CD4-positive, alpha-beta T cell treated with Interleukin-6 for 4 hours (primary cell): ENCODE results near the gene MYOD1.

ENCODE experiments used
- DNase-seq: peaks from one replicate; pipeline ENCODE4 v3.0.0-alpha.2; 2020; ENCODE audit warnings: mixed read lengths

Gene MYOD1

GRCh38 chr11:17719028-17719937 is at the start of gene MYOD1:
Gene MYOD1, plus strand, starts transcription at chr11:17719571. Its CDS starts 212 bp downstream, at chr11:17719783.
- DNase-seq: no peak

- no peak for DNase-seq
Observed at GRCh38 chr11:17672469-17672868, 46.9 kb upstream of the MYOD1 start.

GRCh38 chr11:17673951-17674350 is 45.4 kb upstream of the MYOD1 start:
- no peak for DNase-seq

GRCh38 chr11:17682848-17683247 is 36.5 kb upstream of the MYOD1 start:
- no peak for DNase-seq

DNA sequence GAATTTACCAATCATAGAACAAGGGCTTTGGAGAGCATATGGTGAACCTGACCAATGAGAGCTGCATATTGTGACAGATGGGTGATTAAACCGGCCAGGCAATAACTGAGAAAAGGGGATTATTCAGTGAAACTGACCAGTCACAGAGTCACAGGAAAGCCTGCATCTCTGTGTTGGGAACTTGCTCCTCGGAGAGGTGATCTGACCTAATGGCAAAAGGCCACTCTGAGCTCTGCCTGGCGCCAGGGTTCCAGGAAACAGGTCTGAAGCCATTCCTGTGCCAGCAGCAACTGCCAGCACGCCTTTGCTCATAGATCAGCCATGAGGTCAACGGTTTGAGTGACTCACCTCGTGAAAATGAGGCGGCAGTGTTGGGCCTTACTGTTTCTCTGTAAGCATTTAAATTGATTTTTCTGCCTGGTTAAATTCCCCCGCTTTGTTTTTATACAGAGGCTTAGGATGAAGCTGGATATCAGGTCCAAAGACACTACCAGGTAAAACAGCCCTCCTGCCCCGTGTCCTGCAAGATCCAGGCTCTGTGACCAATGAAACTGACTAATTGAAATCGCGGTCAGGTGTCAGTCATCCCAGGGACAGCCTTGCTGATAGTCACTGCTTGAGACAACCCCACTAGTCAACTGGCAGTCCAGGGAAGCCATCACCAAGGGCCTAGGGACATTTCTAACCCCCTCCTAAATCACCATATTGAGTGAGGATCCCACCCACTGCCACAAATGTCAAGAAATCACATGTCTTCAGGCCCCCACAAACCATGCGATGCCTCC is 35.8 kb upstream of the MYOD1 start:
- DNase-seq: no peak

- DNase-seq: no peak
Observed at GRCh38 chr11:17684550-17684949, 34.8 kb upstream of the MYOD1 start.

- DNase-seq: no peak
Observed at GRCh38 chr11:17686231-17686980, 33.0 kb upstream of the MYOD1 start.

GRCh38 chr11:17687946-17688670 is 31.3 kb upstream of the MYOD1 start:
- DNase-seq: no peak

- no peak for DNase-seq
Observed at GRCh38 chr11:17691550-17691949, 27.8 kb upstream of the MYOD1 start.

DNA sequence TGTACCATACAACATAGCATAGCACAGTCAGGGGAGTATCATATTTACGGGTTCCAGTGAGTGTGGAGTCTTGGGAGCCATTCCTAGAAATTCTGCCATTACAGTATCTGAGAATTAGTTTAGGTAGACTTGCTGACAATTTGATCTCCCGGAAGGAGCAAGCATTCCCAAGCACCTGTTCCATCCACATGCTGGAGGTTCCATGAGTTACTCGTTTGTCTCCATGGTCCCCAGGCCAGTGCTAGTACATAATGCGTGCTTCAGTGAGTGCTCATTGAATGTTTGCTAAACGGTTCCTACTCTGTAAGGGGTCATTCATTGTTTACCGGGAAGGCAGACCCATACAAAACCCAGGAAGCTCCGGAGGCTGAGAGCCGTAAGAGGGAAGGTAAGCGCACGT is 27.4 kb upstream of the MYOD1 start:
- no peak for DNase-seq

DNA sequence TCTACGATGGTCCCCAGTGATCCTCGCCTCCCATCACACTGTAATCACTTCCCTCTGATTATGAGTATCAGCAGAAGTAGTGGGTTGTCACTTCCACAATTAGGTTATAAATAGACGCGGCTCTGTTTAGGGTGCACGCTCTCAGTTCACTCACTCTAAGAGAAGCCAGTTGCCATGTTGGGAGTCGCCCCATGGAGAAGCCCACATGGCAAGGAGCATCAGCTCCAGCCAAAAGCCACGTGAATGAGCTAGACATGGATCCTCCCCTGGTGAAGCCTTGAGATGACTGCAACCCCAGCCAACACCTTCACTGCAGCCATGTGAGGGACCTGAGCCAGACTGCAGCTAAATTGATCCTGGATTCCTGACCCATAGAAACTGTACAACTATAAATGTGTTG is 26.4 kb upstream of the MYOD1 start:
- DNase-seq: no peak

GRCh38 chr11:17693531-17693930 is 25.8 kb upstream of the MYOD1 start:
- no peak for DNase-seq

DNA sequence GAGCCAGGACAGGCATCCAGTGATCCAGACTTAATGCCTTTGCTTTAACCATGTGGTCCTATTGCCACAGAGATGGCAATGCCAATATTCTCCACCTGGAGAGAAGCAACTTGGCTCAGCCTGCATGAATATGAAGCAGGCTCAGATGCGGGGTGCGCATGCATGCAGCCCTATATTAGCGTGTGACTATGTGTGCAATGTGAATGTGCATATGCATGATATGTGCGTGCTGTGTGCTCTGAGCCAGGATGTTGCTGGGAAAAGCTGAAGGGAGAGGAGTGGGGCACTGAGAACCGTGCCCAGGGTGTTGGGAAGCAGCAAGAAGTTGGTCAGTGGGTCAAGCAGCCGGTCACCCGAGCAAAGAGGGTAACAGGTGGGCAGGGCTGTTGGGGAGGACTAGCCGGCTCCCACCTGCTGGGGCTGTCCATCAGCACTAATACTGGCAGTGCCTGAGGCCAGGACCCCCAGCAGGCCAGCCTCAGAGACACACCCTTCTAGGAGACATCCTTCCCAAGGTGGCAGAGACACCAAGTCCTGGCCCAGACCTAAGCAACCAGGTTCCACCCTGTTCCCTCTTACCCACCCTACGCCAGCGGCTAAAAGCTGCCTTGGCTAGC is 24.8 kb upstream of the MYOD1 start:
- DNase-seq: no peak

- no peak for DNase-seq
Observed at GRCh38 chr11:17695454-17696441, 23.6 kb upstream of the MYOD1 start.

- no peak for DNase-seq
Observed at GRCh38 chr11:17696741-17697140, 22.6 kb upstream of the MYOD1 start.

GRCh38 chr11:17697175-17697949 is 22.0 kb upstream of the MYOD1 start:
- DNase-seq: no peak

- DNase-seq: no peak
Observed at GRCh38 chr11:17699147-17700114, 19.9 kb upstream of the MYOD1 start.

DNA sequence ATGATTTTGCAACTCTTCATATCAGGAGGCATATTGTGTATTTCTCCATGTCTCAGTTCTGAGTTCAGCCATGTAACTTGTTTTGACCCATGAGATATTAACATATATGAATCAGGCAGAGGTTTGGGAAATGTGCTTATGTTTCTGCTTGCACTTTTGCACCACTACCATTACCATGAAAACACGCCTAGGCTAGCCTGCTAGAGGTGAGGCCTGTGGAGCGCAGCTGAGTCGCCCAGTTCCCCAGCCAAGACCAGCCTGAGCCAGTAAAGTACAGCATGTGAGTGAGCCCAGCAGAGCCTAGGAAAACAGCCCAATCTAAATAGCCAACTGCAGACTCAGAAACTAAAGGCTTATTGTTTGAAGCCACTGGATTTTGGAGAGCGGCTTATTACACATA is 18.4 kb upstream of the MYOD1 start:
- DNase-seq: no peak

DNA sequence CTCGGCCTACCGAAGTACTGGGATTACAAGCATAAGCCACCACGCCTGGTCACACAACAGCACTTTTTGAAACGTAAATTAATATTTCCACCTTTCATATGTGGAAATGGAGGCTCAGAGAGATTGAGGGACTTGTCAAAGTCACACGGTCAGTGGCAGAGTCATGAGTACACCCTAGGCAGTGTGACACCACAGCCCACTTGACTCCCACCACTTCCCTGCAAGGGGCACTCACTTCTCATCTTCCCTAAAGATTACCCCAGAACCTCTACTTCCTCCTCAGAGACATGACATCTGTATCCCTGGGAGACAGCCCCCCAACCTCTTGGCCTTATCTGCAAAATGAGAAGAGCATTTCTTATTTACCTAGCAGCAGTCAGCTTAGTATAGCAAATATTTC is 16.5 kb upstream of the MYOD1 start:
- no peak for DNase-seq
